Glomerular visceral epithelial cell (primary cell): Measurements from ENCODE around the gene TANGO6.
"Not testable (repeated sequence)": the region's sequence is repeated elsewhere in the genome, so short reads cannot be mapped to it uniquely, and the experiment has no call there.

Experiments
- DNase-seq: peaks from one replicate; pipeline ENCODE4 v3.0.0-alpha.2; 2016; ENCODE audit errors: extremely low spot score

The TANGO6 gene

DNA sequence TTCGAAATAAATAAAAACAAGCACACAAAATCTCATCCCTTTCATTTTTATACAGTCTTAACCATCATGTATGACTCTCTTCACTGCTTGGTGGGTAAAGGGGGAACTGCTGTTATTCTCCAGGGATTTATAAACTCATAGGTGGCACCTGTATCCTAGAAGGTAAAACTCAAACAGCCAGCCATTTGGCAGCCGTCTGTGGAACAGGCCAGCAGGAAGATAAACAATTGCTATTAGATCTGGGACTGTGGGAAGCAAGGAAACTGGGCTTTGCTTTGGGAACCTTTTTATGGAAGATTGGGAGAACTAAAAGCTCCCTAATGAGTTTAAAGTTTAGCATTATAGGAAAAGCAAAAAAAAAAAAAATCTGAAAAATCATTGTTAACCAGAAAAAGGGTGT, 126.0 kb downstream of the TANGO6 start:
- DNase-seq = no peak

DNA sequence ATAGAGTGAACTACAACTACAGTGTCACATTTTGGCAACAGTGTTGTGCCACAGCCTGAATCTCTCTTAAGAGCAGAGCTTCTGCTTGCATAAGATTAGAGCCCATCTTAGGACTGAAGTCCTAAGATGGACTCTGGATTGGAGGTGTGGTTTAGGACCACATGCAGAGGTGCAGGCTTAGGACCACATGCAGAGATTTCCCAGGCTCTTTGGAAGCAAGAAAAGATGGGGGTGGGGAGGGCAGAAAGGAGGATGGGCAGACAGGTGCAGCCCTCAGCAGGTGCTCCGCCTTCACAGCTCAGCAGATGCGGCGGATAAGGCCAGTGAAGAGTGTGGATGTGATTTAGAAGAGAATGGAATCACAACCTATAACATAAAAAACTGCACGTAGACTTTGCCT, 128.7 kb downstream of the TANGO6 start:
- no peak for DNase-seq

DNA sequence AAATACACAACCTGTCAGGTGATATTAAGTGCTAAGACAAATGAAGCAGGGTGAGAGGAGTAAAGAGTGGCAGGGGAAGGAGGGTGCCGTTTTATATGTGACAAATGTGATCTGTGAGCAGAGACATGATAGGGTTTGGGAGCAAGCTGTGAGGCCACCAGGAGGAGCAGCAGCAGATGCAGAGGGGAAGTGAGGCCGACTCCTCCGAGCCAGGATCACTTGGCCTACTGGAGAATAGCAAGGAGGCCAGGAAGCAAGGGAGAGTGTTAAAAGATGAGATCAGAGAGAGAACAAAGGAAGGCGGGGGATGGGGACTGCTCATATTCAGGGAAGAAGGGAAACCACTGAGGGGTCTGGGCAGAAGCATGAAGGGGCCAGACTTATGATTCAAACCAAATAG, 129.4 kb downstream of the TANGO6 start:
- peak; percentile 59 for DNase-seq

DNA sequence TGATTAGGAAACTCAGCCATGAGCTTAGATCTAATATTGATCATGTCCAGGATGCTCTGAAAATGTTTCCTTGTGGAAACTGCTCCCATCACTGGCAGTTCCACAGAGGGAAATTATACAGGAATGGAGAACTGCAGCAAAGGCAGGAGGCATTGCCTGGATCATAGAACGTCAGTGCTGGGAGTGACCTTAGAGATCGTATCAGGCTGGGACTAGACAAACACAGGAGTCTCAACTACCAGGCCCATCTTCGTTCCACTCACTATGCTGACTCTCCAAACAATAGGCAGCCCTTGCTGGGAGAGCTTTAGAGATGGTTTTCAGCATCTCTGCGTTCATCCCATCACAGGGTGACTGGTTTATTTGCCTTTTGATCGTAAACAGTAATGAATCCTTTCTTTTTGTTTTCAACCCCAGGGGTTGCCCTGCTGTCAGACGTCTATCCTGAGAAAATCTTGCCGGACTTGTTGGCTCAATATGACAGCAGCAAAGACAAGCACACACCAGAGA, 130.3 kb downstream of the TANGO6 start:
- no peak for DNase-seq

DNA sequence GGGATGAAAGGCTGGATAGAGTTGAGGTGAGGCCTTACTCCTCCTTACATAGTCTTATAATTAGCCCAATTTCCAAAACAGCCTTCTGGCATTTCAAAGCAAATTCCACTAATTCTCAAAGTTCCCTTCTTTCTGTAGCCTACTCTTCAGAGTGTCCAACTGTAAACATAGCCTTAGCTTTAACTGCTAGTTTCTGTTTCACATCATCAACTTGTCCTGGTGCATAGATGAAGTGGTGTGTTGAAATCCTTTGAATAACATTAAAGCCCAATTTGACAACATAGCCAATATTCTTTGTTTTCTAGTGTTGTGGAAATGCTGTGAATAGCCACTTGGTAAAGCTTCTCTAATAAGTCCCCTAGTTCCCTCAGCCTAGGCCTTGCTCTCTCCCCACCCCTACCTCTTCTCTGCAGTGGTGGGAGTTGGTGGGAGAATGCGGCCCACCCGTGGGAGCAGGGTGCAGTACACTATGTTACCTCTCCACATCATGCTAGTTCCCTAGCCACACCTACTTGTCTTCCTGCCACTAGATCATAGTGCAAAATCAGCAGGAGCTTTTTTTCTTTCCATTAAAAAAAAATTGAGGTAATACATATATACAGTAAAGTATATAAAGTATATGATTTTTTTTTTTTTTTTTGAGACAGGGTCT, 135.1 kb downstream of the TANGO6 start:
- no peak for DNase-seq

DNA sequence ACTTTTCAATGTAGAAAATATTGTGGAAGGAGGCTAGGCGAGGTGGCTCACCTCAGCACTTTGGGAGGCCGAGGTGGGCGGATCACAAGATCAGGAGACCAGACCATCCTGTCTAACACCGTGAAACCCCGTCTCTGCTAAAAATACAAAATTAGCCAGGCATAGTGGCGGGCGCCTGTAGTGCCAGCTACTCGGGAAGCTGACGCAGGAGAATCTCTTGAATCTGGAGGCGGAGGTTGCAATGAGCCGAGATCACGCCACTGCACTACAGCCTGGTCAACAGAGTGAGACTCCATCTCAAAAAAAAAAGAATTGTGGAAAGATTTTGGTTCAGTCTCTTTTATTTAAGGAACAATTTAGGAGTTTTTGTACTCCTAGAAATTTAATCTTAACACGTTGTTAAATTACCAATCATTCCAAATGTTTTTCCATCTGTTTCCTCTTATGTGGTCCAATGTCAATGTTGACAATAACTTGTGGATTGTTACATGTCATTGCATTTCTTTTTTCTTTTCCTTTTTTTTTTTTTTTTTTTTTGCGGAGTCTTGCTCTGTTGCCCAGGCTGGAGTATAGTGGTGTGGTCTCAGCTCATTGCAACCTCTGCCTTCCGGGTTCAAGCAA, 137.5 kb downstream of the TANGO6 start:
- no peak for DNase-seq

DNA sequence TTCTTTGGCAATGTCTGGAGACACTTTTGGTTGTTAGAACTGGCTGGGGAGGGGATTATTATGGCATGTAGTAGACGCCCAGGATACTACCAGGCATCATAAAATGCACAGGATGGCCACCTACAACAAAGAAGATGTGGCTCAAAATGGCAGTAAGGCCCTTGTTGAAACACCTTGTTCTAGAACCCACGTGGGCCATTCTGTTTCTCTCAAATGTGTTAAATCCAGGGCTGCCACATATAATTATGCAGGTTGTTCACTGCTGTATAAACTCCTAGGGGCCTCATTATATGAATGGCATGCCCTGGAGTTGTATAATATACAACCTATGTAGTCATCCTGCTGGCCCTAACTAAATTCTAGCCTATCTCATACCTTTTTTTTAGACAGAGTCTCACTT, 138.6 kb downstream of the TANGO6 start:
- no peak for DNase-seq

DNA sequence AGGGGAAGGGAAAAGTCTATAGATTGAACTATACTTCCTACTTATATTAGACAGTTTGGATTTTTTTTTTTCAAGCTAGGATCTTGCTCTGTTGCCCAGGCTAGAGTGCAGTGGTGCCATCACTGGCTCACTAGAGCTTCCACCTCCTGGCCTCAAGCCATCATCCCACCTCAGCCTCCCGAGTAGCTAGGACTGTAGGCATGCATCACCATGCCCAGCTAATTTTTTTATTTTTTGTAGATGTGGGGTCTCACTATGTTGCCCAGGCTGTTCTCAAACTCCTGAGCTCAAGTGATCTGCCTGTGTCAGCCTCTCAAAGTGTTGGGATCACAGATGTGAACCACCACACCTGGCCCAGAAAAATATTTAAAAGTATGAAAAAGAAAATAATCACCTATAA, 141.1 kb downstream of the TANGO6 start:
- DNase-seq = no peak

DNA sequence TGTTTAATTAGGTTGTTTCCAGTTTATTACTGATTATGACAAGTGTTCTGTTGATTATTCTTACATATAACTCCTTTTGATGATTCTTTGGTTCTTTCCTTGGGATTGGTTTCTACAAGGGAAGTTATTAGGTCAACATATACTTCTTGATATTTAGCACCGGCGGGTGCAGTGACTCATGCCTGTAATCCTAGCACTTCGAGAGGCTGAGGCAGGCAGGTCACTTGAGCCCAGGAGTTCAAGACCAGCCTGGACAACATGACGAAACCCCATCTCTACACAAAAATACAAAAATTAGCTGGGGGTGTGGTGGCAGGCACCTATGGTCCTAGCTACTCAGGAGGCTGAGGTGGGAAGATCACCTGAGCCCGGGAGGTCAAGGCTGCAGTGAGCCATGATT, 141.9 kb downstream of the TANGO6 start:
- no peak for DNase-seq

DNA sequence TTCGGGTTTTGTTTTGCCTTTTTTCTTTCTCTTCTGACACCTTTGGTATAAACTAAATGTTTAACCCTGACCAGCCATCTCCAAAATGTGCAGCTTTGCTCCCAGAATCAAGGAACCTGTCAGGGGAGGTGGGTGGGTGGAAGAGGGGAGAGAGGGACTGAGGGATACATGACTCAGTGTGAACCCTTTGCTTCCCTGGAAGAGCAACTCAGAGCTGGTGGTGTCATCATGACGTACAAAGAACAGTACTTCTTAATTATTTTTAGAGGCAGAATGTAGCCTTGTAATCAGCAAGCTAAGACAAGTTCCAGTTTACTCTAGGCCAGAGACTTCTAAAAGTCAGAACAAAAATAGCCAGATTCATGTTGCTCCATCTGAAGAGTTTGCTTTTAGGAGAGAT, 142.5 kb downstream of the TANGO6 start:
- no peak for DNase-seq

DNA sequence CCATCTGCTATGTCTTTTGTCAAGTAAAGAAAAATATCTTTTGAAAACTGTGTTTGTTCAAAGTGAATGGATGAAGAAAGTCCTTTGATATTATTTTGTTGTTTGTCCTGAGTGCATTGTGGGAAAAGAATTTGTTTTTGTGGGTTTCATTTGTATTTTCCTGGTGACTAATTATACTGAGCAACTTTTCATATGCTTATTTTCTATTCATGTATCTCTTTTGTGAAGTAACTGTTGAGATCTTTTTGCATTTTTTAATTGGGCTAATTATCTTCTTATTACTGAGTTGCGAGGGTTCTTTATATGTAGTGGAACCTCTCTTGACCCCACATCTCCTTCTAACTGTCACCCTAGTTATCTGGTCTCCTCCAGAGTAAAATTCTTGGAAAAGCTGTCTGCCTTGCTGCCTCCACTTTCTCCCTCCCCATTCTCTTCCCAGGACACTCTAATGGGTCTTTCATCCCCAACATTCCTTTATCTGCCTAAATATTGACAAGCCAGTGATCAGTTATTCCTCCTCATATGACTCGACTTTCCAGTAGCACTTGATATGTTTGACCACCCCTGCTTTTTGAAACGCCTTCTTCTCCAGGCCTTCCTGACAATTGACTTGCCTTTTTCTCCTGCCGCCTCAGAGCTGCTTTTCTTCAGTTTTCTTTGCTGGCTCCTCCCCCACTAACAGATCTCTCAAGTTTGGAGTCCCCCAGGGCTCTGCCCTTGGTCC, 144.6 kb downstream of the TANGO6 start:
- no peak for DNase-seq

DNA sequence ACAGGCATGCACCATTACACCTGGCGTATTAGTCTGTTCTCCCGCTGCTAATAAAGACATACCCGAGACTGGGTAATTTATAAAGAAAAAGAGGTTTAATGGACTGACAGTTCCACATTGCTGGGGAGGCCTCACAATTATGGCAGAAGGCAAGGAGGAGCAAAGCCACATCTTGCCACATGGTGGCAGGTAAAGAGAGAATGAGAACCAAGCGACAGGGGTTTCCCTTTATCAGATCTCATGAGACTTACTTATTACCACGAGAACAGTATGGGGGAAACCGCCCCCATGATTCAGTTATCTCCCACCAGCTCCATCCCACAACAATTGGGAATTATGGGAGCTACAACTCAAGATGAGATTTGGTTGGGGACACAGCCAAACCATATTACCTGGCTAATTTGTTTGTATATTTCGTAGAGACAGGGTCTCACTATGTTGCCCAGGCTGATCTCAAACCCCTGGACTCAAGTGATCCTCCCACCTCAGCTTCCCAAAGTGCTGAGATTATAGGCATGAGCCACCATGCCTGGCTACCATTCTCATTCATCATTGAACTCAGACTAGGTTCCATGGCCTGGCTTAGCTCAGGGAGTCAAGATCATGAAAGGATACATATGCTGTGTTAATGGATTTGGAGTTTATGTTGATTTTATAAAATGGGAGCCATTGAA, 147.0 kb downstream of the TANGO6 start:
- not testable (repeated sequence) for DNase-seq

DNA sequence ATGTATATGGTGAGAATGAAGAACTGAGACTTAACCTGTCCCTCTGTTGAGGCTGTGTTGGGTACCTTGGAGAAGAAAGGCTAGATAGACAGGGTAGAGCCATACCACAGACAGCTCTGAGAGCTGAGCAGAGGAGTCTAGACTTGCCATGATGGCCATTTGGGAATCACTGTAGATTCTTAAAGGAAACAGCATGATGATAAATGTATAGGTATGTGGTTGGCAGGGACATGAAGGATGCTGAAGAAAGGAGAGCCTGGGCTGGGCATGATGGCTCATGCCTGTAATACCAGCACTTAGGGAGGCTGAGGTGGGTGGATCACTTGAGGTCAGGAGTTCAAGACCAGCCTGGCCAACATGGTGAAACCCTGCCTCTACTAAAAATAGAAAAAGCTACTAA, 147.7 kb downstream of the TANGO6 start:
- no peak for DNase-seq

DNA sequence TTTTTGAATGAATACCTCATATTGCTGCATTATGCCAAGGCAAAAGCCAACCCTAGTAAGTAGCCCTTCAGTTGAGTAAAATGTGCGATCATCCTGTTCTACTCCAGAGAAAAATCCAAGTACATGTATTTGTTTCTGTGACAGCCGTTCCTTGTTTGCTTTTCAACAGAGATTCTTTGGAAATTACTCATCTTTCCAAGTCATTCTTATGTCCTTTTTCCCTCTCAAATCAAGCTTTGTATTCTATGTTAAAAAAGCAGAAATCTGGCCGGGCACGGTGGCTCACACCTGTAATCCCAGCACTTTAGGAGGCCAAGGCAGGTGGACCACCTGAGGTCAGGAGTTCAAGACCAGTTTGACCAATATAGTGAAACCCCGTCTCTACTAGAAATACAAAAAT, 149.2 kb downstream of the TANGO6 start:
- peak; percentile 54 for DNase-seq

DNA sequence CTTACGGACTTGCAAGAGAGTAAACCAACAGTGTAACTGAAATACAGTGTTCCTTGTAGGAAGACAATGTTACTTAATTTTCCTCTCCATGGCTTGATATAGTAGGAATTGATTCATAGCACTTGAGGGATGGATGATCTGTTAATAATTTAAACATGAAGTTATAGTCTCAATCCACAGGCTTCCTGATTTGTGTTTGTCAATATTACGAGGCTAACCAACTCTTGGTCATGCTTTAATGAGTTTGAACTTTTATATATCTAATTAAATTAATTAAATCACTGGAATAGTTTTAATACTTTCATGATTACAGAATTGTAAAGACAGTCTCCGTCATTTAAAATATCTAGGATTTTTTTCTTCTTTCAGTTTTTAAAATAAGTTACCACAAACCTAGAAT, 150.1 kb downstream of the TANGO6 start:
- DNase-seq = no peak

DNA sequence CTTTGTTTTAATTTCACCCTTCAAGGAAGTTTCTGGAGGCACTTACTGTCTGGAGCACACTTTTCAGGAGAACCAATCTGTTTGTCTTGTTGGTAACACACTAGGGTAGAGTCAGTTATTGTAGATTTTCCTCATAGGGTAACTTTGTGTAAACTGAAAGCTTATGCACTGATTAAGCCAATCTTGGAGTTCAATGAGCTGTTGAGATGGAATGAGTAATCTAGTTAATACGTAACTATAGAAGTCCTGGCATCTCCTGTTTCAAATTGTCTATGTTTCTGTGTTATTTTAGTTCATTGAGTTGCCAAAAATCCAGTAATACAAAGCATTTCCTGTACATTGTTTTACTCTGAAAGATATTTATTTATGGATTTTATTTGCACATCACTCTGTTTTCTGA, 150.6 kb downstream of the TANGO6 start:
- DNase-seq = peak; percentile 77

DNA sequence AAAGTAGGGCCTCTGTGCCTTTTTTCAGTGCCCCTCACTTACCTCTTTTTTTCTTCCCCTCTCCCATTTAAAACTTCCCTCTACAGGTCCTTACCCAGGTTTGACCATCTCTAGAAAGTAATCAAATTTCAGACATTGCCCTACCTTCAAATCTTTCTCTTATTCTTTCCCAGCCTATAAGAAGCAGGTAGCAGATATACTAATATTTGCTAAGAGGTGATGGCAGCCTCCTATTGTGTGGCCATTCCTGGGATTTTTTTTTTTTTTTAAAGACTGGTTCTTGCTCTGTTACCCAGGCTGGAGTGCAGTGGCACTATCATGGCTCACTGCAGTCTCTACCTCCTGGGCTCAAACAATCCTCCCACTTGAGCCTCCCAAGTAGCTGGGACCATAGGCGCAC, 151.0 kb downstream of the TANGO6 start:
- no peak for DNase-seq

DNA sequence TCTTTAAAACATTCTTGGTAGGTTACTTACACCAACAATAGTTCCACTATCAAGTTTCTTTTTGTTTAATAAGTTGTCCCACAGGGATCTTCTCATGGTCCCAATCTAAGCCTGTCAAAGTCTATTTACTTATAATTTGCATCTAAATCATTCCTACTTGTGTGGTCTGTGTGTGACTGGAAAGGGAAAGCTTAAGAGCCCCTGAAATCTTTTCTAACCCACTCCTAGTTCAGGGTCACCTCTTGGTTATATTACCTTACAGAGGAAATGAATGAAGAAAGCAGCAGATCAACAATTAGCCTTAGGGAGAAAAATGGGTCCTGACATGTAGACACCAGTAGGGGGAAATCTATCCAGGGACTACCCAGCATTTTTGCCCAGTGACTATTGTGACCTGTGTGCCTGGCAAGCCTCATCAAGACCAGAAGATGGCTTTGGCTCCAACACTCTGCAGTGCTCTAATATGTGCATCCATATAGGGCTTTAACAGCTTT, 151.7 kb downstream of the TANGO6 start:
- DNase-seq = peak; percentile 54

DNA sequence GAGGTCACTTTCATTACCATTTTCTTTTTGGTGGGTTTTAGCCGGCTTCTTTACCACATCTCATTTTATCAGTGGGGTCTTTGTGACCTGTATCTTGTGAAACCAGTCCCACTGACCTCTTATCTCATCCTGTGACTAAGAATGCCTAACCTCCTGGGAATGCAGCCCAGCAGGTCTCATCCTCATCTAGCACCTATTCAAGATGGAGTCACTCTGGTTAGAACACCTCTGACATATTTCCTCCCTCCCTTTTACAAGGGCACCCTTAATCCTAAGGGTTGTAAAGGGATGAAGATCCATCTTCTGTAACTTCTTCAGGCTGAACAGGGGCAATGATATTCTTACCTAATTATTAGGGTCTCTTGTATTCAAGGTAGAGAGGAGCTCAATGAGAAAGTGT, 154.2 kb downstream of the TANGO6 start:
- DNase-seq = no peak

DNA sequence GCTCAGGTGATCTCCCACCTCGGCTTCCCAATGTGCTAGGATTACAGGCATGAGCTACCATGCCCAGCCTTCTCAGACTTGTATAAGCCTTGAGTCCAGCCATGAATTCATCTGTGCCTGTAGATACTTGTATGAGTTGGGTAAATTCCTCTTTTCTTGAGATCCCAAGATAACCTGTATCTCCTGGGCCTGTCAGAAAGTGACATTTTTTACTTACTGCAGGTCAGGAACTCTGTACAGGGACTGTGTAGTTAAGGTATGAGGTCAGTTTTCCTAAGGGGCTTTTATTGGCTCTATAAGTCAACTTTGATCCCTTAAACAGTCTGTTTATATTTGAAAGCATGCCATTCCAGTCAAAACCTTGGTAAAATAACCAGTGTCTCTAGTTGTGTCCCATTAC, 155.8 kb downstream of the TANGO6 start:
- DNase-seq = no peak

DNA sequence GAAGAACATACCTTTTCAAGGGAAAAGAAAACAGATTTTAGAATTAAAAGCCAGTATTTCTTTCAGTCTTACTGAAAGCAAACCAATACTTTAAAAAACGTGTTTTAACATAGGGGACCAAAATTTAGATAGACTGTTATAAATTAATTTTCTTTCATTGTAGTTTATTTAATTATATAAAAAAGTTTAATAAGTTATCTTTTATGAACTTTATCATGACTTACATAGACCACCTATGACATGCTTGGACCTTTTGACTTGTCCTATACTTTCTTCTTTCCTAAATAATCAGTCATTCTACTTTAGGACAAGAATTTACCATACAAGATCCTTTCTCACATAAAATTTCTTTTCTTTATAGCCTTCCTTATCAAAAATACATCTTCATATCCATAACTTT, 160.2 kb downstream of the TANGO6 start:
- no peak for DNase-seq

DNA sequence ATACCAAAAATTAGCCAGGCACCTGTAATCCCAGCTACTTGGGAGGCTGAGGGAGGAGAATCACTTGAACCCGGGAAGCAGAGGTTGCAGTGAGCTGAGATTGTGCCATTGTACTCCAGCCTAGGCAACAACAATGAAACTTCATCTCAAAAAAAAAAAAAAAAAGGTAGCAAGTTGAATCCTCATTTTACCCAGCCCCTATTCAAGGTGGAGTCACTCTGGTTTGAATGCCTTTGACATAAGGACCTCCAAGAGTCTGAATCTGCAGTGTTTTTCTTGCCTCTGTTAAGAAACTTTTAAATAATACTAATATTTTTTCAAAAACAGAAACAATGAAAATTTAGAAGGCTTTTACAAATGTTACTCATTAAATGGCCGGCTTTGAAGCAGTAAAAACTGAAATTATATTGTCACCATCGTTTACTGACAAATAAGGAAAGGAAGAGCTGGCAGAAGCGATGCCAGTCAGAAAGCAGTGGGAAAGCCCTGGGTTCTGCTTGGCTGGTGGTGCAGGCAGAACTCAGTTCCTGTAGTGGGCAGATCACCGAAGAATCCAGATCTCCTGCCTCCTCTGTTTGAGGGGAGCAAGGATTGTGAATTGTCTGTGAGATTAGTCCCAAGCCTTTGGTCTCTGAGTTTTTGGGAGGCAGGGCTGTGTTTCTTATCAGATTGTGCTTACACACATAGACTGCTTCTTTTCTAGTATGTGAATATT, 162.5 kb downstream of the TANGO6 start:
- peak; percentile 48 for DNase-seq
